SK-N-SH (cell line): ENCODE measurements around the gene AAMDC. TPM values are rescaled to one million over a fixed set of nuclear protein-coding genes. Genes with fewer than 3 reads are reported as not detected.

Experiments
- CTCF ChIA-PET: fragments of 300-600, 350-600 bp; formaldehyde crosslinking; extraction: SDS; loops from one replicate; lab custom pipeline; 2021; lab: Yijun Ruan, JAX
- POLR2A ChIA-PET: fragments of 350-600 bp; sonication (Branson Sonifier 250); formaldehyde crosslinking; extraction: SDS; loops from one replicate; lab custom pipeline; 2020; ENCODE audit warnings: antibody characterized with exemption, inconsistent platforms; lab: Yijun Ruan, JAX
- DNase-seq: peaks from one replicate; pipeline ENCODE4 v3.0.0; 2012
- H2AFZ ChIP-seq: fragments of 200-600 bp; sonication (generic); 2 replicates; pipeline ENCODE4 v1.8.1; 2016; ENCODE audit warnings: antibody characterized with exemption, mild to moderate bottlenecking, low read depth
- H3F3A ChIP-seq: fragments of 200-600 bp; sonication (generic); replicated peaks from 2 replicates; pipeline ENCODE3; 2016; ENCODE audit warnings: antibody characterized with exemption, mild to moderate bottlenecking; ENCODE audit not compliant: insufficient read depth
- H3K27ac ChIP-seq, 2 experiments: fragments of 200-500 bp in 1 of 2; fragments of 200-600 bp in 1 of 2; sonication (Bioruptor generic) in 1 of 2; sonication (generic), shearing (Covaris generic) in 1 of 2; 2 replicates each; pipeline versions ENCODE4 v1.5.1 to v1.6.1; 2014 to 2016; ENCODE audit warnings: low read depth in 2 of 2, inconsistent platforms in 1 of 2, low read length in 1 of 2, mild to moderate bottlenecking in 1 of 2, mixed read lengths in 1 of 2
- H3K27me3 ChIP-seq: fragments of 200-600 bp; sonication (generic), shearing (Covaris generic); 2 replicates; pipeline ENCODE4 v1.6.1; 2016; ENCODE audit warnings: mixed run types; ENCODE audit not compliant: insufficient read depth
- H3K36me3 ChIP-seq, 2 experiments: fragments of 200-500 bp in 1 of 2; fragments of 200-600 bp in 1 of 2; sonication (Bioruptor generic) in 1 of 2; sonication (generic) in 1 of 2; replicated peaks in 1 of 2; 2 replicates each; pipeline versions ENCODE3 to v1.5.1; 2014 to 2016; ENCODE audit warnings: low read length in 1 of 2, mild to moderate bottlenecking in 1 of 2; ENCODE audit not compliant: insufficient read depth in 2 of 2, control insufficient read depth in 1 of 2
- H3K4me1 ChIP-seq, 2 experiments: fragments of 200-500 bp in 1 of 2; fragments of 200-600 bp in 1 of 2; sonication (Bioruptor generic) in 1 of 2; sonication (generic), shearing (Covaris generic) in 1 of 2; 2 replicates each; pipeline versions ENCODE4 v1.5.1 to v1.6.1; 2014 to 2016; ENCODE audit warnings: low read depth in 1 of 2, low read length in 1 of 2, mixed run types in 1 of 2; ENCODE audit not compliant: insufficient read depth in 2 of 2, control insufficient read depth in 1 of 2
- H3K4me2 ChIP-seq: fragments of 200-600 bp; sonication (generic), shearing (Covaris generic); 2 replicates; pipeline ENCODE4 v1.6.1; 2017; ENCODE audit warnings: mixed run types
- H3K4me3 ChIP-seq, 2 experiments: fragments of 200-500 bp in 1 of 2; fragments of 200-600 bp in 1 of 2; sonication (Bioruptor generic) in 1 of 2; sonication (generic), shearing (Covaris generic) in 1 of 2; 2 replicates each; pipeline versions ENCODE4 v1.5.1 to v1.8.1; 2014 to 2016; ENCODE audit warnings: low read depth in 2 of 2, inconsistent platforms in 1 of 2, low read length in 1 of 2, mild to moderate bottlenecking in 1 of 2, mixed read lengths in 1 of 2, moderate library complexity in 1 of 2
- H3K79me2 ChIP-seq: fragments of 200-600 bp; sonication (generic); 2 replicates; pipeline ENCODE4 v1.8.1; 2017; ENCODE audit warnings: mild to moderate bottlenecking; ENCODE audit not compliant: insufficient read depth
- H3K9ac ChIP-seq: fragments of 200-600 bp; sonication (generic); 2 replicates; pipeline ENCODE4 v1.6.1; 2017; ENCODE audit warnings: mixed run types
- H3K9me2 ChIP-seq: fragments of 200-600 bp; sonication (generic); 2 replicates; pipeline ENCODE4 v1.6.1; 2017; ENCODE audit warnings: mixed run types
- H3K9me3 ChIP-seq: fragments of 200-600 bp; sonication (generic); 2 replicates; pipeline ENCODE4 v1.6.1; 2017; ENCODE audit warnings: mixed run types, mild to moderate bottlenecking, moderate library complexity
- H4K20me1 ChIP-seq: fragments of 200-600 bp; sonication (generic); 2 replicates; pipeline ENCODE4 v1.6.1; 2017; ENCODE audit warnings: mild to moderate bottlenecking, mixed run types; ENCODE audit not compliant: insufficient read depth
- CHD2 ChIP-seq: fragments of 150-350 bp; IDR thresholded peaks from 2 replicates; pipeline ENCODE4 v1.6.1; 2018; ENCODE audit warnings: low read length; ENCODE audit not compliant: partially characterized antibody
- ELF1 ChIP-seq: IDR thresholded peaks from 2 replicates; pipeline ENCODE4 v1.4.0; 2012
- EP300 ChIP-seq, 2 experiments: IDR thresholded peaks; 2 replicates each; pipeline versions ENCODE4 v1.4.0 to v1.6.1; 2012; ENCODE audit warnings: borderline replicate concordance in 1 of 2, low read depth in 1 of 2, low read length in 1 of 2
- GATA2 ChIP-seq: sonication (generic); formaldehyde crosslinking; IDR thresholded peaks from 2 replicates; pipeline ENCODE4 v1.5.0; 2020; ENCODE audit warnings: mild to moderate bottlenecking, missing genetic modification reagents
- MAX ChIP-seq: IDR thresholded peaks from 2 replicates; pipeline ENCODE4 v1.4.0; 2012; ENCODE audit warnings: low read depth
- MEF2A ChIP-seq: IDR thresholded peaks from 2 replicates; pipeline ENCODE4 v1.4.0; 2012; ENCODE audit warnings: low read depth, borderline replicate concordance
- MXI1 ChIP-seq: IDR thresholded peaks from 2 replicates; pipeline ENCODE4 v1.6.1; 2012; ENCODE audit warnings: mild to moderate bottlenecking, low read depth, low read length, improper control_type of control experiment
- NFIC ChIP-seq: IDR thresholded peaks from 2 replicates; pipeline ENCODE4 v1.4.0; 2012; ENCODE audit warnings: borderline replicate concordance
- PBX3 ChIP-seq: IDR thresholded peaks from 2 replicates; pipeline ENCODE4; 2012
- POLR2AphosphoS5 ChIP-seq: IDR thresholded peaks from 2 replicates; pipeline ENCODE4 v1.6.1; 2012; ENCODE audit warnings: low read depth, low read length
- RAD21 ChIP-seq: IDR thresholded peaks from 2 replicates; pipeline ENCODE4 v1.6.1; 2012; ENCODE audit warnings: mild to moderate bottlenecking, low read length
- RCOR1 ChIP-seq: fragments of 150-350 bp; IDR thresholded peaks from 2 replicates; pipeline ENCODE4 v1.6.1; 2017; ENCODE audit warnings: antibody characterized with exemption, low read length
- RFX5 ChIP-seq: IDR thresholded peaks from 2 replicates; pipeline ENCODE4 v1.6.1; 2012; ENCODE audit warnings: mild to moderate bottlenecking, improper control_type of control experiment, low read length
- RXRA ChIP-seq: IDR thresholded peaks from 2 replicates; pipeline ENCODE4 v1.4.0; 2012; ENCODE audit warnings: low read depth, mild to moderate bottlenecking, borderline replicate concordance
- SIN3A ChIP-seq: IDR thresholded peaks from 2 replicates; pipeline ENCODE4 v1.6.1; 2012; ENCODE audit warnings: low read depth, mild to moderate bottlenecking, low read length, moderate library complexity, borderline replicate concordance
- SMC3 ChIP-seq: IDR thresholded peaks from 2 replicates; pipeline ENCODE4 v1.6.1; 2012; ENCODE audit warnings: low read depth, low read length, improper control_type of control experiment
- TAF1 ChIP-seq: IDR thresholded peaks from 2 replicates; pipeline ENCODE4 v1.6.1; 2012; ENCODE audit warnings: low read depth, mild to moderate bottlenecking, low read length, moderate library complexity, borderline replicate concordance
- YY1 ChIP-seq: IDR thresholded peaks from 2 replicates; pipeline ENCODE4 v1.4.0; 2012; ENCODE audit warnings: low read depth, mild to moderate bottlenecking
- ZBTB33 ChIP-seq: IDR thresholded peaks from 2 replicates; pipeline ENCODE4 v1.4.0; 2012; ENCODE audit warnings: low read depth, borderline replicate concordance
- WGBS: methylation state at CpG from one replicate; pipeline ENCODE4 v1.1.6; 2017; ENCODE audit warnings: low lambda C conversion rate; 5-methylcytosine and 5-hydroxymethylcytosine counted together
- polyA plus RNA-seq, 3 experiments: library from polyadenylated mRNA; depleted of rRNA; stranded (reverse); fragments of >200 nt; gene quantifications; 2 replicates each; pipeline ENCODE4 v1.2.3, GENCODE V29; 2012

AAMDC gene
- polyA plus RNA-seq, 1 of the 3 experiments (the other 2 are of a cell fraction) = 66.6 TPM

- CTCF ChIA-PET = interaction anchor here (2.0 kb wide), 1 partner anchor 172 kb away, joined by 5 read pairs; no protein-coding TSS in a partner anchor
- H3K9me3 ChIP-seq = no peaks in the 10 kb centered on the region
These were observed 53.3 kb downstream of the AAMDC start for GRCh38 chr11:77874206-77874605.

More at GRCh38 chr11:77874206-77874605, 53.3 kb downstream of the AAMDC start:
- Histone ChIP-seq H3F3A (peaks cover 5% of the 10 kb centered on the region), H3K4me1 (peaks cover 4 to 6% of the 10 kb centered on the region in 2 experiments; a peak in 1 of 4 replicates), H2AFZ (no peak overlapping the region), H4K20me1 (no peaks in the 10 kb centered on the region), H3K79me2 (no peaks in the 10 kb centered on the region), H3K27ac (no peak overlapping the region), H3K9ac (no peak overlapping the region), H3K9me2 (no peaks in the 10 kb centered on the region), H3K36me3 (peaks cover 42 to 64% of the 10 kb centered on the region in 2 experiments), H3K27me3 (no peaks in the 10 kb centered on the region), H3K4me3 (no peak overlapping the region), H3K4me2 (no peak overlapping the region)
- POLR2A ChIA-PET = no interaction called here
- TF ChIP-seq EP300 (IDR thresholded peaks at IDR 0.05; ENCODE audit: borderline replicate concordance in 1 of 2, low read depth in 1 of 2, low read length in 1 of 2) = no peak
- TF ChIP-seq PBX3 = no peak
- no peak for TF ChIP-seq RCOR1
- TF ChIP-seq TAF1 = no peak
- no peak for TF ChIP-seq RFX5
- TF ChIP-seq SMC3 = no peak
- TF ChIP-seq MEF2A = no peak
- no peak for TF ChIP-seq SIN3A
- TF ChIP-seq NFIC = no peak
- TF ChIP-seq RAD21 = no peak
- TF ChIP-seq CHD2 = no peak
- no peak for TF ChIP-seq POLR2AphosphoS5
- no peak for TF ChIP-seq ELF1
- no peak for TF ChIP-seq ZBTB33
- no peak for TF ChIP-seq GATA2 (CRISPR knock-in tag)
- no peak for TF ChIP-seq MAX
- no peak for TF ChIP-seq RXRA
- TF ChIP-seq YY1 = no peak
- TF ChIP-seq MXI1 = no peak
- no peak for DNase-seq
- WGBS = 100% methylated on average over 3 of the region's 3 CpGs
